Measurements from ENCODE around the gene PLCL1.

DNA sequence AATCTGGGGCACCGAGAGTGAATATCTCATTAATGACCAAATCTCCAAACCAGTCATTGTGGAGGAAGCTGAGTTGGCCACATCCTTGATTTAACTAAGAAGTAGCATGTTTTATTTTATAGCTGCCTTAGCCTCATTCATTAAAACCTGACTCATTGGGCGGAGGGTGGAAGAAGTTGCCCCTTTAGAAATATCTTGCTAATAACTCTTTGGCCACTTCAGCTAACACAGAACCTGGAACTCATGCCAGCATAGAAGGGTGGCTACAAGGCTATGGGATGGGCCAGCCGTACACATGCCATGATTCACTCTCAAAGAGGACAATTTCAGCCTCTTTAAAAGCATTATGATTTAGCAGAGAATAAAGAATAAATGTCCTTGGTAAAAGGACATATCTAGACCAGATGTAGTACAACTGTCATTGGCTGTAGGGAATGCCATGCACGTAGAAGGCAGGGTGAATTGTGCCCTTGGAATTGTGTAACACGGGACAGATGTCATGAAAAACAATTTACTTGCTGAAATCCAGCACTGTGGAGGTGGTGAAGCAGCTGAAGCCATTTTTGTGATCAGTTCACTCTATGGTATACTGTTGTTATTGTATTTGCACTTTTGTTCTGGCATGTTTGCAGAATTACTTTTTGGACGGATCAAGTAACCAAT lies 330.0 kb downstream of the PLCL1 start:
- no peak for TF ChIP-seq CTCF (IDR thresholded peaks at IDR 0.05 in 2 of 3, conservative IDR thresholded peaks at IDR 0.05 in 1 of 3; ENCODE audit: control insufficient read depth in 2 of 3, extremely low read depth in 1 of 3, insufficient read depth in 1 of 3, low read depth in 3 of 3, low read length in 3 of 3)
- TF ChIP-seq GABPA (IDR thresholded peaks at IDR 0.05; ENCODE audit: low read depth): no peak
- no peak for TF ChIP-seq IKZF1 (conservative IDR thresholded peaks at IDR 0.05)
- TF ChIP-seq, protein P1, sequence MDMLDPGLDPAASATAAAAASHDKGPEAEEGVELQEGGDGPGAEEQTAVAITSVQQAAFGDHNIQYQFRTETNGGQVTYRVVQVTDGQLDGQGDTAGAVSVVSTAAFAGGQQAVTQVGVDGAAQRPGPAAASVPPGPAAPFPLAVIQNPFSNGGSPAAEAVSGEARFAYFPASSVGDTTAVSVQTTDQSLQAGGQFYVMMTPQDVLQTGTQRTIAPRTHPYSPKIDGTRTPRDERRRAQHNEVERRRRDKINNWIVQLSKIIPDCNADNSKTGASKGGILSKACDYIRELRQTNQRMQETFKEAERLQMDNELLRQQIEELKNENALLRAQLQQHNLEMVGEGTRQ (IDR thresholded peaks at IDR 0.05; ENCODE audit: borderline replicate concordance, low read depth, low read length): no peak
- TF ChIP-seq, protein P2, sequence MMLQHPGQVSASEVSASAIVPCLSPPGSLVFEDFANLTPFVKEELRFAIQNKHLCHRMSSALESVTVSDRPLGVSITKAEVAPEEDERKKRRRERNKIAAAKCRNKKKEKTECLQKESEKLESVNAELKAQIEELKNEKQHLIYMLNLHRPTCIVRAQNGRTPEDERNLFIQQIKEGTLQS (IDR thresholded peaks at IDR 0.05; ENCODE audit: borderline replicate concordance, extremely low read depth, low read depth, low read length): no peak
- TF ChIP-seq RFX5 (IDR thresholded peaks at IDR 0.05; ENCODE audit: low read depth, low read length): no peak
- TF ChIP-seq HDAC2 (IDR thresholded peaks at IDR 0.05): no peak
- TF ChIP-seq SREBF2 (IDR thresholded peaks at IDR 0.05; ENCODE audit: low read length): no peak
